Upper lobe of left lung (tissue), 6 donors: ENCODE results near the gene ADD3. TPM values are rescaled to one million over a fixed set of nuclear protein-coding genes. Genes with fewer than 3 reads are reported as not detected.

Experiments
- ATAC-seq, 2 donors: fragments of 200-7000 bp; cut with Tn5 transposase; one replicate each; pipeline ENCODE4 v1.9.1; 2022; ENCODE audit warnings: mild to moderate bottlenecking in 2 of 2, moderate library complexity in 2 of 2; ENCODE audit not compliant: low FRiP score in 2 of 2
- DNase-seq, 2 donors: peaks; one replicate each; pipeline ENCODE4 v3.0.0-alpha.2; 2019 to 2020
- H3K27ac ChIP-seq, 4 donors: fragments of 200-600 bp; sonication (generic); one replicate each; pipeline ENCODE4 v1.5.1; 2016 to 2019
- H3K27me3 ChIP-seq, 4 donors: fragments of 200-600 bp; sonication (generic); one replicate each; pipeline ENCODE4 v1.5.1; 2017 to 2019
- H3K36me3 ChIP-seq, 4 donors: fragments of 200-600 bp; sonication (generic); one replicate each; pipeline ENCODE4 v1.5.1; 2016 to 2019
- H3K4me1 ChIP-seq, 4 donors: fragments of 200-600 bp; sonication (generic); one replicate each; pipeline ENCODE4 v1.5.1; 2018 to 2019
- H3K4me3 ChIP-seq, 4 donors: fragments of 200-600 bp; sonication (generic); one replicate each; pipeline ENCODE4 v1.5.1; 2017 to 2019; ENCODE audit warnings: mild to moderate bottlenecking in 2 of 4, moderate library complexity in 1 of 4
- H3K9me3 ChIP-seq, 4 donors: fragments of 200-600 bp; sonication (generic); one replicate each; pipeline ENCODE4 v1.5.1; 2018 to 2019
- CTCF ChIP-seq, 6 experiments: fragments of 450-650 bp in 4 of 6; fragments of 200-600 bp in 2 of 6; sonication (generic) in 2 of 6; IDR thresholded peaks; one replicate each; pipeline ENCODE4 v1.5.1; 2016 to 2019; ENCODE audit warnings: antibody characterized with exemption in 6 of 6
- EP300 ChIP-seq, 4 donors: sonication (generic); formaldehyde crosslinking; IDR thresholded peaks; one replicate each; pipeline ENCODE4 v1.5.1; 2017; ENCODE audit warnings: antibody characterized with exemption in 4 of 4, control low read depth in 2 of 4
- POLR2A ChIP-seq, 4 donors: fragments of 450-650 bp; IDR thresholded peaks; one replicate each; pipeline ENCODE4 v1.5.1; 2016 to 2017; ENCODE audit warnings: antibody characterized with exemption in 4 of 4, mild to moderate bottlenecking in 2 of 4
- POLR2AphosphoS5 ChIP-seq, 2 donors: sonication (generic); formaldehyde crosslinking; IDR thresholded peaks; one replicate each; pipeline ENCODE4 v1.5.1; 2017; ENCODE audit warnings: antibody characterized with exemption in 2 of 2
- WGBS, 2 donors: methylation state at CpG; one replicate each; pipeline ENCODE4 v1.1.5; 2017 to 2018; 5-methylcytosine and 5-hydroxymethylcytosine counted together
- total RNA-seq, 6 donors: library from RNA; depleted of rRNA in 4 of 6; stranded (reverse); fragments of >200 nt in 4 of 6; gene quantifications; one replicate each; pipeline versions ENCODE4 v1.1.0 to v1.2.1, GENCODE V29; 2016 to 2021
- donor health status: DM: no; HTN: no; CAD: no; lungs with moderate emphysema.
- donor health status: DM: no; HTN: yes; CAD: no; lungs with severe emphysema.

The ADD3 gene
- total RNA-seq, 6 donors from 2014 or later, result 34.1 to 229 (median 61.0) TPM

- Histone ChIP-seq H3K27me3 (no peaks in the 10 kb centered on the region), H3K27ac (no peak overlapping the region), H3K9me3 (no peaks in the 10 kb centered on the region), H3K36me3 (no peaks in the 10 kb centered on the region), H3K4me3 (no peak overlapping the region), H3K4me1 (peaks cover 9 to 17% (median 10%) of the 10 kb centered on the region in 4 donors)
- no peak for ATAC-seq
- TF ChIP-seq EP300 (IDR thresholded peaks at IDR 0.05), result no peak
- WGBS, 2 donors, result 82 to 86% methylated on average over 2 of the region's 2 CpGs
- DNase-seq, result no peak
Measured at GRCh38 chr10:109997233-109997632, 10.6 kb upstream of the ADD3 start.

- Histone ChIP-seq H3K27me3 (no peaks in the 10 kb centered on the region), H3K36me3 (no peaks in the 10 kb centered on the region), H3K4me1 (peaks cover 9 to 13% (median 10%) of the 10 kb centered on the region in 4 donors), H3K27ac (no peak overlapping the region), H3K4me3 (no peak overlapping the region), H3K9me3 (no peaks in the 10 kb centered on the region)
- no peak for ATAC-seq
- DNase-seq, result no peak
- TF ChIP-seq CTCF (IDR thresholded peaks at IDR 0.05) (no peak), EP300 (IDR thresholded peaks at IDR 0.05) (no peak), POLR2A (IDR thresholded peaks at IDR 0.05) (no peak), POLR2AphosphoS5 (IDR thresholded peaks at IDR 0.05) (no peak)
- WGBS, 2 donors, result 65 to 80% methylated on average over 1 of the region's 1 CpG
Measured at GRCh38 chr10:109998513-109998912, 9.3 kb upstream of the ADD3 start.

GRCh38 chr10:110002801-110003523 lies 4.8 kb upstream of the ADD3 start:
- H3K27ac ChIP-seq, result no peak overlapping the region
- no peak overlapping the region for H3K4me3 ChIP-seq
- DNase-seq, result no peak
- H3K27me3 ChIP-seq, result no peaks in the 10 kb centered on the region
- peaks cover 3 to 23% (median 11%) of the 10 kb centered on the region in 4 donors for H3K4me1 ChIP-seq
- no peak for ATAC-seq
- no peaks in the 10 kb centered on the region for H3K36me3 ChIP-seq
- no peaks in the 10 kb centered on the region for H3K9me3 ChIP-seq
- TF ChIP-seq POLR2A (IDR thresholded peaks at IDR 0.05) (no peak), CTCF (IDR thresholded peaks at IDR 0.05) (no peak), EP300 (IDR thresholded peaks at IDR 0.05) (no peak), POLR2AphosphoS5 (IDR thresholded peaks at IDR 0.05) (no peak)
- WGBS, 2 donors, result 59 to 70% methylated on average over 2 of the region's 2 CpGs

GRCh38 chr10:110003524-110003885 lies 4.3 kb upstream of the ADD3 start:
- Histone ChIP-seq H3K27ac (no peak overlapping the region), H3K4me3 (no peak overlapping the region), H3K36me3 (no peaks in the 10 kb centered on the region), H3K4me1 (peaks cover 3 to 23% (median 11%) of the 10 kb centered on the region in 4 donors), H3K9me3 (no peaks in the 10 kb centered on the region), H3K27me3 (no peaks in the 10 kb centered on the region)
- WGBS, 2 donors, result 51 to 59% methylated on average over 4 of the region's 4 CpGs
- ATAC-seq (no peak), DNase-seq (no peak)
- TF ChIP-seq CTCF (IDR thresholded peaks at IDR 0.05) (no peak), EP300 (IDR thresholded peaks at IDR 0.05) (no peak), POLR2A (IDR thresholded peaks at IDR 0.05) (no peak), POLR2AphosphoS5 (IDR thresholded peaks at IDR 0.05) (no peak)

GRCh38 chr10:110005719-110006118 lies 2.1 kb upstream of the ADD3 start:
- Histone ChIP-seq H3K4me1 (peaks cover 17 to 44% (median 26%) of the 10 kb centered on the region in 4 donors), H3K27ac (peak overlapping the region; percentile 6 to 96 (median 92)), H3K4me3 (peak overlapping the region in 3 of 4 donors; percentile 74 to 92 (median 89)), H3K27me3 (no peaks in the 10 kb centered on the region), H3K9me3 (no peaks in the 10 kb centered on the region), H3K36me3 (no peaks in the 10 kb centered on the region)
- WGBS, 2 donors, result 51 to 57% methylated on average over 8 of the region's 8 CpGs
- ATAC-seq (peak in 1 of 2 donors; percentile 20), DNase-seq (peak; percentile 40 to 86)
- TF ChIP-seq EP300 (IDR thresholded peaks at IDR 0.05) (no peak), CTCF (IDR thresholded peaks at IDR 0.05) (no peak), POLR2AphosphoS5 (IDR thresholded peaks at IDR 0.05) (peak in 1 of 2 donors; percentile 14), POLR2A (IDR thresholded peaks at IDR 0.05) (peak in 1 of 4 donors; percentile 38)
